ENCODE results near the gene SGIP1. TPM values are rescaled to one million over a fixed set of nuclear protein-coding genes. Genes with fewer than 3 reads are reported as not detected.
A peak's percentile ranks its signal among the peaks of the same experiment; 100 is the strongest.

SGIP1 gene
- total and polyA plus RNA-seq, 2 of the 4 experiments (the other 2 are of a cell fraction), result 27.1 to 42.7 TPM

DNA sequence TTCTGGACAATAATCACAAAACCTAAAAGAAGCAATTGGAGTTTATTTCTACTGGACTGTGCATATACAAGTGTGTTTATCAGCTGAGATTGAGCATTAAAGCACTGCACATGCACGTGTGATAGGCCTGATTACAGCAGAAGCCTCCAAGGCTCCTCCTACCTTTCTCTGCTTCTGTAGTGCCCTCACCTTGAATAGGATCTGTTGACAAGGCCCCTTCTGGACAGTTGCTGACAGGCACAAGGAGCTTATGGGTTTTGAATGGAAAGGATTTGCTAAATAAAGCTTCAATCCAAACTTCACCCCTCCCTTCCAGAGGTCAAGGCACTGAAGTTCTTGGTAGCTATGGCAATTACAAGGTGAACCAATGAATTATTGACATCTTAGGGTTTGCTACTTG, 7.9 kb upstream of the SGIP1 start:
- Histone ChIP-seq H4K91ac (ENCODE audit: insufficient read depth, low read depth, low read length) (peak overlapping the region; percentile 73; the same call in 1 of the 2 replicates), H3K9me3 (ENCODE audit: control insufficient read depth, insufficient read depth, low read length) (peaks cover 5% of the 10 kb centered on the region), H3K36me3 (ENCODE audit: control insufficient read depth, insufficient read depth, low read length) (no peaks in the 10 kb centered on the region; the same call in 1 of the 2 replicates), H2AK9ac (replicated peaks; ENCODE audit: low read depth, low read length, poor library complexity) (no peak overlapping the region), H3K18ac (ENCODE audit: low read depth, low read length) (peak overlapping the region; percentile 85; the same call in 1 of the 2 replicates), H3K4me2 (ENCODE audit: low read depth, low read length) (no peak overlapping the region), H4K8ac (ENCODE audit: low read depth in 2 of 2, low read length in 2 of 2) (peak overlapping the region; percentile 61 to 64; a peak in 3 of 4 replicates), H3K79me1 (ENCODE audit: low read depth in 1 of 2, low read length in 2 of 2) (peaks cover 3 to 21% of the 10 kb centered on the region in 2 experiments), H4K5ac (ENCODE audit: low read depth, low read length) (peak overlapping the region; percentile 85; the same call in 1 of the 2 replicates), H3K4me1 (ENCODE audit: control insufficient read depth, insufficient read depth, low read length) (peaks cover 9% of the 10 kb centered on the region), H4K20me1 (ENCODE audit: insufficient read depth, low read length) (no peaks in the 10 kb centered on the region), H2BK5ac (ENCODE audit: low read depth, low read length, poor library complexity, severe bottlenecking) (peak overlapping the region; percentile 32), H3K56ac (ENCODE audit: extremely low read depth, insufficient read depth, low read length) (no peak overlapping the region), H2AK5ac (ENCODE audit: low read depth, low read length) (peak overlapping the region; percentile 95), H3K4ac (ENCODE audit: low read depth, low read length) (peak overlapping the region; percentile 82), H3K14ac (replicated peaks; ENCODE audit: low read depth, low read length) (peak overlapping the region; percentile 83), H2BK120ac (ENCODE audit: low read depth, low read length) (peak overlapping the region; percentile 89), H3K9me1 (ENCODE audit: insufficient read depth, low read length) (peaks cover 3% of the 10 kb centered on the region; the same call in 1 of the 2 replicates), H2AFZ (replicated peaks; ENCODE audit: low read length, poor library complexity) (no peak overlapping the region), H3K27ac (ENCODE audit: insufficient read depth, low read length) (peak overlapping the region; percentile 46; the same call in 1 of the 2 replicates), H3K27me3 (ENCODE audit: control insufficient read depth, insufficient read depth, low read length) (no peaks in the 10 kb centered on the region), H2BK20ac (ENCODE audit: low read depth, low read length) (peak overlapping the region; percentile 93), H3K9ac (ENCODE audit: low read depth, low read length) (no peak overlapping the region), H2BK15ac (ENCODE audit: low read depth, low read length) (peak overlapping the region; percentile 95), H3K23ac (ENCODE audit: low read depth, low read length) (peak overlapping the region; percentile 62; the same call in 1 of the 2 replicates), H3K4me3 (ENCODE audit: insufficient read depth, low read depth, low read length) (no peak overlapping the region)
- no CpG with 5 or more reads among the region's 1 CpG for WGBS, 2 experiments (ENCODE audit: extremely low coverage in 2 of 2, insufficient read length in 1 of 2)
- dilution Hi-C loops (cut with HindIII; ENCODE audit: low sequenced_read_pairs, unreplicated experiment), result no loop called here
- ChIA-PET POLR2A (ENCODE audit: unreplicated experiment) (no interaction called here), CTCF (interaction anchor here (0.6 kb wide), 1 partner anchor 37 kb away, joined by 3 read pairs; no protein-coding TSS in a partner anchor)
- in situ Hi-C loops (cut with MboI; ENCODE audit: low sequenced_read_pairs), result loop anchor here (25.0 kb wide), 1 partner anchor 411 kb away; no protein-coding TSS in a partner anchor
- ATAC-seq (ENCODE audit: low read depth), result no peak
- DNase-seq, result no peak
- TF ChIP-seq CEBPB (IDR thresholded peaks at IDR 0.05; ENCODE audit: low read depth, low read length), result no peak
- no peak for TF ChIP-seq RAD21 (IDR thresholded peaks at IDR 0.05; ENCODE audit: low read length)
- TF ChIP-seq MAFK (IDR thresholded peaks at IDR 0.05; ENCODE audit: low read depth, low read length), result no peak
- TF ChIP-seq CHD1 (IDR thresholded peaks at IDR 0.05; ENCODE audit: low read depth, low read length), result no peak
- TF ChIP-seq BHLHE40 (IDR thresholded peaks at IDR 0.05; ENCODE audit: low read depth, low read length), result no peak
- TF ChIP-seq MXI1 (IDR thresholded peaks at IDR 0.05; ENCODE audit: borderline replicate concordance, low read depth, low read length), result no peak
- no peak for TF ChIP-seq FOS (IDR thresholded peaks at IDR 0.05; ENCODE audit: low read depth, low read length)
- TF ChIP-seq, protein P1, sequence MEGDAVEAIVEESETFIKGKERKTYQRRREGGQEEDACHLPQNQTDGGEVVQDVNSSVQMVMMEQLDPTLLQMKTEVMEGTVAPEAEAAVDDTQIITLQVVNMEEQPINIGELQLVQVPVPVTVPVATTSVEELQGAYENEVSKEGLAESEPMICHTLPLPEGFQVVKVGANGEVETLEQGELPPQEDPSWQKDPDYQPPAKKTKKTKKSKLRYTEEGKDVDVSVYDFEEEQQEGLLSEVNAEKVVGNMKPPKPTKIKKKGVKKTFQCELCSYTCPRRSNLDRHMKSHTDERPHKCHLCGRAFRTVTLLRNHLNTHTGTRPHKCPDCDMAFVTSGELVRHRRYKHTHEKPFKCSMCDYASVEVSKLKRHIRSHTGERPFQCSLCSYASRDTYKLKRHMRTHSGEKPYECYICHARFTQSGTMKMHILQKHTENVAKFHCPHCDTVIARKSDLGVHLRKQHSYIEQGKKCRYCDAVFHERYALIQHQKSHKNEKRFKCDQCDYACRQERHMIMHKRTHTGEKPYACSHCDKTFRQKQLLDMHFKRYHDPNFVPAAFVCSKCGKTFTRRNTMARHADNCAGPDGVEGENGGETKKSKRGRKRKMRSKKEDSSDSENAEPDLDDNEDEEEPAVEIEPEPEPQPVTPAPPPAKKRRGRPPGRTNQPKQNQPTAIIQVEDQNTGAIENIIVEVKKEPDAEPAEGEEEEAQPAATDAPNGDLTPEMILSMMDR (conservative IDR thresholded peaks at IDR 0.05; ENCODE audit: low read depth, low read length), result no peak
- no peak for TF ChIP-seq SMC3 (IDR thresholded peaks at IDR 0.05; ENCODE audit: low read depth, low read length)
- TF ChIP-seq, protein P2, sequence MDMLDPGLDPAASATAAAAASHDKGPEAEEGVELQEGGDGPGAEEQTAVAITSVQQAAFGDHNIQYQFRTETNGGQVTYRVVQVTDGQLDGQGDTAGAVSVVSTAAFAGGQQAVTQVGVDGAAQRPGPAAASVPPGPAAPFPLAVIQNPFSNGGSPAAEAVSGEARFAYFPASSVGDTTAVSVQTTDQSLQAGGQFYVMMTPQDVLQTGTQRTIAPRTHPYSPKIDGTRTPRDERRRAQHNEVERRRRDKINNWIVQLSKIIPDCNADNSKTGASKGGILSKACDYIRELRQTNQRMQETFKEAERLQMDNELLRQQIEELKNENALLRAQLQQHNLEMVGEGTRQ (IDR thresholded peaks at IDR 0.05; ENCODE audit: low read depth, low read length), result no peak
- no peak for TF ChIP-seq MAZ (IDR thresholded peaks at IDR 0.05; ENCODE audit: borderline replicate concordance, low read depth, low read length)
- no peak for TF ChIP-seq NFE2L2 (IDR thresholded peaks at IDR 0.05; ENCODE audit: low read depth, low read length)
- TF ChIP-seq POLR2A (IDR thresholded peaks at IDR 0.05; ENCODE audit: low read depth, low read length), result no peak
- TF ChIP-seq RFX5 (IDR thresholded peaks at IDR 0.05; ENCODE audit: low read depth, low read length), result no peak
- TF ChIP-seq RCOR1 (IDR thresholded peaks at IDR 0.05; ENCODE audit: insufficient replicate concordance, low read length), result no peak
- BruUV-seq (replicated peaks), result no TSS peak
- intact Hi-C loops (cut with micrococcal nuclease), result no loop called here

Data from IMR-90 (cell line).